Measurements from ENCODE around the gene ZBTB7B. TPM values are rescaled to one million over a fixed set of nuclear protein-coding genes. Genes with fewer than 3 reads are reported as not detected.
"Not testable (repeated sequence)": the region's sequence is repeated elsewhere in the genome, so short reads cannot be mapped to it uniquely, and the experiment has no call there.

Gene ZBTB7B
- total and polyA plus RNA-seq, 2 donors (not counting 1 experiment from before 2014, with no cell fraction given), result 55.7 to 67.3 TPM

GRCh38 chr1:154983776-154984466, 18.7 kb upstream of the ZBTB7B start:
- TF ChIP-seq EZH2 (IDR thresholded peaks at IDR 0.05; ENCODE audit: borderline replicate concordance, insufficient read depth, low read depth, low read length, poor library complexity, severe bottlenecking), result no peak
- no peak for TF ChIP-seq CTCF (IDR thresholded peaks at IDR 0.05)
- ChIA-PET CTCF (interaction anchor here (0.6 to 9.8 kb wide), 16 partner anchors 10 to 1006 kb away, joined by 3 to 72 read pairs (median 4); partner anchors contain the start of genes CKS1B, PBXIP1 and PYGO2), POLR2A (interaction anchor here (0.5 to 1.7 kb wide), 9 partner anchors 10 to 375 kb away, joined by 3 to 14 read pairs (median 6); partner anchors contain the start of gene PMVK)
- H3K4me1 Mint-ChIP-seq, result peaks cover 16% of the 10 kb centered on the region
- no peak for DNase-seq
- H3K27me3 Mint-ChIP-seq, result no peaks in the 10 kb centered on the region
- Histone ChIP-seq H3K36me3 (replicated peaks in 1 of 2; ENCODE audit: control extremely low read depth in 1 of 2, control insufficient read depth in 1 of 2, extremely low read depth in 1 of 2, insufficient read depth in 2 of 2, low read length in 1 of 2) (peaks cover 5 to 25% of the 10 kb centered on the region in 2 experiments), H3K27me3 (replicated peaks in 1 of 4; ENCODE audit: control extremely low read depth in 1 of 4, control insufficient read depth in 3 of 4, insufficient read depth in 4 of 4, low read length in 3 of 4) (no peaks in the 10 kb centered on the region), H3K4me1 (ENCODE audit: control insufficient read depth in 2 of 2, insufficient read depth in 2 of 2, low read length in 2 of 2) (peaks cover 13 to 19% of the 10 kb centered on the region in 2 donors), H3K4me3 (ENCODE audit: control extremely low read depth in 1 of 5, extremely low read depth in 1 of 5, insufficient read depth in 1 of 5, low read depth in 2 of 5, low read length in 4 of 5) (peak overlapping the region; percentile 58 to 93 (median 85)), H4K20me1 (ENCODE audit: control insufficient read depth, insufficient read depth, low read length, poor library complexity, severe bottlenecking) (peaks cover 26% of the 10 kb centered on the region), H3K4me2 (replicated peaks; ENCODE audit: low read depth, low read length, poor library complexity, severe bottlenecking) (peak overlapping the region; percentile 87), H3K27ac (ENCODE audit: low read length in 2 of 2) (peak overlapping the region; percentile 30 to 84), H3K9ac (ENCODE audit: low read length) (peak overlapping the region; percentile 87), H2AFZ (ENCODE audit: insufficient read depth, low read depth, low read length, poor library complexity, severe bottlenecking) (peak overlapping the region; percentile 91), H3K79me2 (ENCODE audit: control insufficient read depth, insufficient read depth, low read length) (peaks cover 72% of the 10 kb centered on the region), H3K9me3 (ENCODE audit: control extremely low read depth in 1 of 3, control insufficient read depth in 2 of 3, insufficient read depth in 1 of 3, low read length in 2 of 3) (no peaks in the 10 kb centered on the region)
- intact Hi-C loops (cut with micrococcal nuclease), result loop anchor here (1.0 to 2.0 kb wide), 6 partner anchors 9 to 67 kb away; partner anchors contain the start of genes ADAM15, PYGO2 and ZBTB7B
- no peak overlapping the region for H3K4me3 Mint-ChIP-seq
- H3K9me3 Mint-ChIP-seq (ENCODE audit: insufficient read depth), result no peaks in the 10 kb centered on the region
- 18% methylated on average over 14 of the region's 17 CpGs for WGBS (ENCODE audit: insufficient coverage)
- no peak for ATAC-seq (ENCODE audit: low read depth)
- H3K27ac Mint-ChIP-seq, result peak overlapping the region; percentile 50

DNA sequence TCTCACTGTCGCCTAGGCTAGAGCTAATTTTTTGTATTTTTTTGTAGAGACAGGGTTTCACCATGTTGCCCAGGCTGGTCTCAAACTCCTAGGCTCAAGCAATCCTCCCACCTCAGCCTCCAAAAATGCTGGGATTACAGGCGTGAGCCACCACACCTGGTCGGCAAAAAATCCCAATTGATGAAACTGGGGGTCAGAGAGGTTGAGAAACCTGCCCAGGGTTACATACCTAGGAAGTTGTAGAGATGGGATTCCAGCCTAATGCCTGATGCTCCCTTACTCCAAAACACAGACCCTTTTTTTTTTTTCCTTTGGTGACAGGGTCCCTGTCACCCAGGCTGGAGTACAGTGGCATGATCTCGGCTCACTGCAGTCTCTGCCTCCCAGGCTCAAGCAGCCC, 15.9 kb upstream of the ZBTB7B start:
- H3K4me2 ChIP-seq (replicated peaks; ENCODE audit: low read depth, low read length, poor library complexity, severe bottlenecking); DNase-seq; H3K9ac ChIP-seq (ENCODE audit: low read length); ATAC-seq (ENCODE audit: low read depth); H3K4me3 ChIP-seq (ENCODE audit: control extremely low read depth in 1 of 5, extremely low read depth in 1 of 5, insufficient read depth in 1 of 5, low read depth in 2 of 5, low read length in 4 of 5); H3K27ac Mint-ChIP-seq; H3K27ac ChIP-seq (ENCODE audit: low read length in 2 of 2); H3K4me3 Mint-ChIP-seq; H3K27me3 ChIP-seq (replicated peaks in 1 of 4; ENCODE audit: control extremely low read depth in 1 of 4, control insufficient read depth in 3 of 4, insufficient read depth in 4 of 4, low read length in 3 of 4); H2AFZ ChIP-seq (ENCODE audit: insufficient read depth, low read depth, low read length, poor library complexity, severe bottlenecking); H3K9me3 Mint-ChIP-seq (ENCODE audit: insufficient read depth); H3K27me3 Mint-ChIP-seq; intact Hi-C loops (cut with micrococcal nuclease); H3K9me3 ChIP-seq (ENCODE audit: control extremely low read depth in 1 of 3, control insufficient read depth in 2 of 3, insufficient read depth in 1 of 3, low read length in 2 of 3): not testable (repeated sequence)
- Histone ChIP-seq H4K20me1 (ENCODE audit: control insufficient read depth, insufficient read depth, low read length, poor library complexity, severe bottlenecking) (peaks cover 42% of the 10 kb centered on the region), H3K36me3 (replicated peaks in 1 of 2; ENCODE audit: control extremely low read depth in 1 of 2, control insufficient read depth in 1 of 2, extremely low read depth in 1 of 2, insufficient read depth in 2 of 2, low read length in 1 of 2) (peaks cover 0 to 40% of the 10 kb centered on the region in 2 experiments), H3K79me2 (ENCODE audit: control insufficient read depth, insufficient read depth, low read length) (peaks cover 59% of the 10 kb centered on the region), H3K4me1 (ENCODE audit: control insufficient read depth in 2 of 2, insufficient read depth in 2 of 2, low read length in 2 of 2) (peaks cover 13 to 22% of the 10 kb centered on the region in 2 donors)
- ChIA-PET CTCF (interaction anchor here (1.2 to 9.8 kb wide), 4 partner anchors 13 to 75 kb away, joined by 3 to 72 read pairs (median 8); no protein-coding TSS in a partner anchor), POLR2A (interaction anchor here (0.6 to 0.7 kb wide), 2 partner anchors 10 to 1043 kb away, joined by 3 read pairs; no protein-coding TSS in a partner anchor)
- no CpG with 5 or more reads among the region's 4 CpGs for WGBS (ENCODE audit: insufficient coverage)
- H3K4me1 Mint-ChIP-seq, result peaks cover 23% of the 10 kb centered on the region
